Measurements from ENCODE around the gene ZRANB1. TPM values are rescaled to one million over a fixed set of nuclear protein-coding genes. Genes with fewer than 3 reads are reported as not detected.

Gene ZRANB1
- polyA plus RNA-seq, 1 of the 3 experiments (the other 2 are of a cell fraction), result 6.2 TPM

DNA sequence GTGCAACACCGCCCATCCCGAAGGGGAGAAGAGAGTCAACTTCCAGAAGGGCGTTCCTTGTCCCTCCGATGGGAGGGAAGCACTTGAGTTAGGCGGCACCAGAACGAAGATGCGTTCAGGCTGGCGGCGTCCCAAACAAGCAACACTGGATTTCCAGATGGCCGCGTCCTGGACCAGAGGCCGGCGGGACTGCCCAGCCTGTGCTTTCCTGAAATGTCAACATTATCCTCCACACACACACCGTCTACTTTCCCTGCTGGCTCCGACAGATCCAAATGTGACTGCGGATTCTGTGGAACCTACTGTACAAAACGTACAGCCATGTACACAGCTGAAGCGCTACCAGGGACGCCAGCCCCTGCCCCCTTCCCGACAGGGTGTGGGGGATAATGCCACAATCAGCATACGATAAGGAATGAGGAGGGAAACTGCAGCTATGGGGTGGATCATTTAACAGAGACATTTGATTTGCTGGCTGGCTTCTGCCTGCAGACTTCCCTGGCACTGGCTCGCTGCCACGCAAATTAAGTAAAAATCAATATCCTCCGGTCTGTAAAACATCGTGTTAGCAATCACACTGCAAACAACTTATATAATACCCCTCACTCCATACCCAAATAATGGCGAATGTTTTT lies 82.1 kb downstream of the ZRANB1 start (continued):
- TF ChIP-seq FOSL2 (IDR thresholded peaks at IDR 0.05; ENCODE audit: borderline replicate concordance, low read depth), result no peak
- no peak for TF ChIP-seq EZH2phosphoT487 (IDR thresholded peaks at IDR 0.05; ENCODE audit: borderline replicate concordance, low read depth)
- TF ChIP-seq EP300 (IDR thresholded peaks at IDR 0.05; ENCODE audit: borderline replicate concordance in 1 of 2, low read depth in 1 of 2, low read length in 1 of 2), result peak in 1 of 2 experiments; percentile 63; a peak in 2 of 4 replicates
- TF ChIP-seq, protein P1, sequence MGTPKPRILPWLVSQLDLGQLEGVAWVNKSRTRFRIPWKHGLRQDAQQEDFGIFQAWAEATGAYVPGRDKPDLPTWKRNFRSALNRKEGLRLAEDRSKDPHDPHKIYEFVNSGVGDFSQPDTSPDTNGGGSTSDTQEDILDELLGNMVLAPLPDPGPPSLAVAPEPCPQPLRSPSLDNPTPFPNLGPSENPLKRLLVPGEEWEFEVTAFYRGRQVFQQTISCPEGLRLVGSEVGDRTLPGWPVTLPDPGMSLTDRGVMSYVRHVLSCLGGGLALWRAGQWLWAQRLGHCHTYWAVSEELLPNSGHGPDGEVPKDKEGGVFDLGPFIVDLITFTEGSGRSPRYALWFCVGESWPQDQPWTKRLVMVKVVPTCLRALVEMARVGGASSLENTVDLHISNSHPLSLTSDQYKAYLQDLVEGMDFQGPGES (IDR thresholded peaks at IDR 0.05; ENCODE audit: low read depth, low read length), result no peak
- TF ChIP-seq, protein P2, sequence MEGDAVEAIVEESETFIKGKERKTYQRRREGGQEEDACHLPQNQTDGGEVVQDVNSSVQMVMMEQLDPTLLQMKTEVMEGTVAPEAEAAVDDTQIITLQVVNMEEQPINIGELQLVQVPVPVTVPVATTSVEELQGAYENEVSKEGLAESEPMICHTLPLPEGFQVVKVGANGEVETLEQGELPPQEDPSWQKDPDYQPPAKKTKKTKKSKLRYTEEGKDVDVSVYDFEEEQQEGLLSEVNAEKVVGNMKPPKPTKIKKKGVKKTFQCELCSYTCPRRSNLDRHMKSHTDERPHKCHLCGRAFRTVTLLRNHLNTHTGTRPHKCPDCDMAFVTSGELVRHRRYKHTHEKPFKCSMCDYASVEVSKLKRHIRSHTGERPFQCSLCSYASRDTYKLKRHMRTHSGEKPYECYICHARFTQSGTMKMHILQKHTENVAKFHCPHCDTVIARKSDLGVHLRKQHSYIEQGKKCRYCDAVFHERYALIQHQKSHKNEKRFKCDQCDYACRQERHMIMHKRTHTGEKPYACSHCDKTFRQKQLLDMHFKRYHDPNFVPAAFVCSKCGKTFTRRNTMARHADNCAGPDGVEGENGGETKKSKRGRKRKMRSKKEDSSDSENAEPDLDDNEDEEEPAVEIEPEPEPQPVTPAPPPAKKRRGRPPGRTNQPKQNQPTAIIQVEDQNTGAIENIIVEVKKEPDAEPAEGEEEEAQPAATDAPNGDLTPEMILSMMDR (IDR thresholded peaks at IDR 0.05), result no peak
- TF ChIP-seq FOXM1 (IDR thresholded peaks at IDR 0.05; ENCODE audit: low read depth), result no peak
- TF ChIP-seq SMC3 (IDR thresholded peaks at IDR 0.05; ENCODE audit: low read depth, low read length), result no peak

DNA sequence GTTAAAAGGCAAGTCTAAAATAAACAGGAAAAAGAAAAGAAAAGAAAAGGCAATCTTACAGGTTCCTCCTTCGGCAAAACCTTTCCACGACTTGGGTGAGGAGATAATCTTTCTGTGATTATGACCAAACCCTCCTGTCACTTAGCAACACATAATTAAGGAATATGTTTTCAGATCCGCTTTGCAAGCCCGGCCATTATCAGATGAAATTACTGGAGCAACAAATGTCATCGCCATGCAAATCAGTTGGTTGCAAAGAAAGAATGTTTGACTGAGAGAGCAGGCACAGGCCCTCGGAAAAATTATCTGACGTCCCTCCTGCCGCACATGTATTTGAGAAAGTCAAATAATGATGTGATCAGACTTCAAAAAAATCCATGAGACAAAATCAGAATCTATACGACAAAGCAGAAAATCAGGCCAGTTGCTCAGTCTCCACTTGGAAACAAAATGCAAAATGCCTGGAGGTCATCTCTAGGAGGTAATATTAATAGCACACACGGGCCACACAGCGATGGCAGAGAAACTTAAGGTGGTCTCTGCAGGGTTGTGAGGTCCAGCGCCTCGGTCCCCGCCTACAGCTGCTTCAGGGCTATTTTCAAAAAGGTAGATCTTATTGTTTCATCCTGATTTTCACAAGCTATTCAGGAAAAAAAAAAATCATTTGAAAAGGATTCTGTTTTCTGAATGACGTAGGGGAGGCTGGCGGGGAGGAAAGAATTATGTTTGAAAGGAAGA lies 82.7 kb downstream of the ZRANB1 start:
- peak overlapping the region; percentile 56 for H3K4me2 ChIP-seq
- peak overlapping the region; percentile 35; the same call in 1 of the 2 replicates for H3K9ac ChIP-seq
- peaks cover 6% of the 10 kb centered on the region for H3F3A ChIP-seq (replicated peaks; ENCODE audit: insufficient read depth)
- H3K9me3 ChIP-seq, result no peaks in the 10 kb centered on the region
- H3K9me2 ChIP-seq, result no peaks in the 10 kb centered on the region
- peaks cover 0 to 21% of the 10 kb centered on the region in 2 experiments for H3K36me3 ChIP-seq (replicated peaks in 1 of 2; ENCODE audit: control insufficient read depth in 1 of 2, insufficient read depth in 2 of 2, low read length in 1 of 2)
- no peaks in the 10 kb centered on the region for H3K27me3 ChIP-seq (ENCODE audit: insufficient read depth)
- POLR2A ChIA-PET, result interaction anchor here (0.6 to 1.1 kb wide), 3 partner anchors 17 to 607 kb away, joined by 3 to 8 read pairs (median 4); no protein-coding TSS in a partner anchor
- H2AFZ ChIP-seq (ENCODE audit: low read depth), result no peak overlapping the region
- H4K20me1 ChIP-seq (ENCODE audit: insufficient read depth), result peaks cover 83% of the 10 kb centered on the region
- peaks cover 32 to 92% of the 10 kb centered on the region in 2 experiments for H3K4me1 ChIP-seq (ENCODE audit: control insufficient read depth in 1 of 2, insufficient read depth in 2 of 2, low read depth in 1 of 2, low read length in 1 of 2)
- peak; percentile 77 for DNase-seq
- H3K27ac ChIP-seq (ENCODE audit: low read depth in 2 of 2, low read length in 1 of 2), result peak overlapping the region; percentile 67 to 100
- H3K79me2 ChIP-seq (ENCODE audit: insufficient read depth), result peaks cover 89% of the 10 kb centered on the region
- 42% methylated on average over 16 of the region's 16 CpGs for WGBS (ENCODE audit: low lambda C conversion rate)
- peak overlapping the region; percentile 5 to 19; a peak in 3 of 4 replicates for H3K4me3 ChIP-seq (ENCODE audit: low read depth in 2 of 2, low read length in 1 of 2)
- CTCF ChIA-PET, result interaction anchor here (2.7 kb wide), 1 partner anchor 32 kb away, joined by 7 read pairs; no protein-coding TSS in a partner anchor
- no peak for TF ChIP-seq RXRA (IDR thresholded peaks at IDR 0.05; ENCODE audit: borderline replicate concordance, low read depth)
- TF ChIP-seq NFIC (IDR thresholded peaks at IDR 0.05; ENCODE audit: borderline replicate concordance), result no peak
- TF ChIP-seq FOXJ3 (CRISPR knock-in tag; IDR thresholded peaks at IDR 0.05), result 0 out of 2 replicates have a peak, but pooled peaks have one; percentile 31
- peak; percentile 80 for TF ChIP-seq GATA2 (CRISPR knock-in tag; IDR thresholded peaks at IDR 0.05)
- TF ChIP-seq, protein P3, sequence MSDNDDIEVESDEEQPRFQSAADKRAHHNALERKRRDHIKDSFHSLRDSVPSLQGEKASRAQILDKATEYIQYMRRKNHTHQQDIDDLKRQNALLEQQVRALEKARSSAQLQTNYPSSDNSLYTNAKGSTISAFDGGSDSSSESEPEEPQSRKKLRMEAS (IDR thresholded peaks at IDR 0.05; ENCODE audit: low read depth), result 0 out of 2 replicates have a peak, but pooled peaks have one; percentile 15
- no peak for TF ChIP-seq JUND (IDR thresholded peaks at IDR 0.05)
- TF ChIP-seq, protein P4, sequence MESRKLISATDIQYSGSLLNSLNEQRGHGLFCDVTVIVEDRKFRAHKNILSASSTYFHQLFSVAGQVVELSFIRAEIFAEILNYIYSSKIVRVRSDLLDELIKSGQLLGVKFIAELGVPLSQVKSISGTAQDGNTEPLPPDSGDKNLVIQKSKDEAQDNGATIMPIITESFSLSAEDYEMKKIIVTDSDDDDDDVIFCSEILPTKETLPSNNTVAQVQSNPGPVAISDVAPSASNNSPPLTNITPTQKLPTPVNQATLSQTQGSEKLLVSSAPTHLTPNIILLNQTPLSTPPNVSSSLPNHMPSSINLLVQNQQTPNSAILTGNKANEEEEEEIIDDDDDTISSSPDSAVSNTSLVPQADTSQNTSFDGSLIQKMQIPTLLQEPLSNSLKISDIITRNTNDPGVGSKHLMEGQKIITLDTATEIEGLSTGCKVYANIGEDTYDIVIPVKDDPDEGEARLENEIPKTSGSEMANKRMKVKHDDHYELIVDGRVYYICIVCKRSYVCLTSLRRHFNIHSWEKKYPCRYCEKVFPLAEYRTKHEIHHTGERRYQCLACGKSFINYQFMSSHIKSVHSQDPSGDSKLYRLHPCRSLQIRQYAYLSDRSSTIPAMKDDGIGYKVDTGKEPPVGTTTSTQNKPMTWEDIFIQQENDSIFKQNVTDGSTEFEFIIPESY (IDR thresholded peaks at IDR 0.05; ENCODE audit: borderline replicate concordance, low read depth), result no peak
- no peak for TF ChIP-seq YY1 (IDR thresholded peaks at IDR 0.05; ENCODE audit: low read depth)
- 0 out of 2 replicates have a peak, but pooled peaks have one; percentile 13 for TF ChIP-seq RCOR1 (IDR thresholded peaks at IDR 0.05; ENCODE audit: low read length)
- TF ChIP-seq MXI1 (IDR thresholded peaks at IDR 0.05; ENCODE audit: low read depth, low read length), result peak; percentile 70; the same call in 1 of the 2 replicates
- TF ChIP-seq MEF2A (IDR thresholded peaks at IDR 0.05; ENCODE audit: borderline replicate concordance, low read depth), result no peak
- TF ChIP-seq RAD21 (IDR thresholded peaks at IDR 0.05; ENCODE audit: low read length), result no peak; the same call in 1 of the 2 replicates

Measured in SK-N-SH (cell line).